Muscle layer of colon (tissue), 2 donors: Measurements from ENCODE around the gene TWIST2.

ENCODE experiments used
- H3K27ac ChIP-seq: one replicate; pipeline ENCODE4 v1.7.0; 2013; ENCODE audit warnings: low read depth, mild to moderate bottlenecking, low read length, moderate library complexity
- H3K27me3 ChIP-seq, 2 donors: one replicate each; pipeline ENCODE4 v1.7.0; 2013; ENCODE audit warnings: low read length in 2 of 2, mild to moderate bottlenecking in 2 of 2; ENCODE audit not compliant: insufficient read depth in 2 of 2, control insufficient read depth in 1 of 2
- H3K36me3 ChIP-seq: one replicate; pipeline ENCODE4 v1.7.0; 2013; ENCODE audit warnings: mild to moderate bottlenecking, low read length; ENCODE audit not compliant: insufficient read depth
- H3K4me1 ChIP-seq: one replicate; pipeline ENCODE4 v1.7.0; 2013; ENCODE audit warnings: mild to moderate bottlenecking, low read length; ENCODE audit not compliant: insufficient read depth
- H3K4me3 ChIP-seq, 2 donors: one replicate each; pipeline ENCODE4 v1.7.0; 2013; ENCODE audit warnings: low read length in 2 of 2, low read depth in 1 of 2, mild to moderate bottlenecking in 1 of 2, moderate library complexity in 1 of 2
- H3K9ac ChIP-seq: one replicate; pipeline ENCODE4 v1.7.0; 2013; ENCODE audit warnings: low read length
- H3K9me3 ChIP-seq: one replicate; pipeline ENCODE4 v1.7.0; 2013; ENCODE audit warnings: mild to moderate bottlenecking, low read length
- donor health status: abdominal sarcoma.
- donor health status: Adenocarcinoma of cecum.

TWIST2 gene

GRCh38 chr2:238817382-238817781 is 30.5 kb upstream of the TWIST2 start:
- no peaks in the 10 kb centered on the region for H3K4me1 ChIP-seq
- no peak overlapping the region for H3K27ac ChIP-seq
- no peaks in the 10 kb centered on the region for H3K27me3 ChIP-seq

GRCh38 chr2:238817891-238818290 is 30.0 kb upstream of the TWIST2 start:
- H3K27me3 ChIP-seq = no peaks in the 10 kb centered on the region
- no peaks in the 10 kb centered on the region for H3K9me3 ChIP-seq
- H3K4me1 ChIP-seq = no peaks in the 10 kb centered on the region
- no peak overlapping the region for H3K4me3 ChIP-seq
- no peak overlapping the region for H3K9ac ChIP-seq
- no peaks in the 10 kb centered on the region for H3K36me3 ChIP-seq
- no peak overlapping the region for H3K27ac ChIP-seq

More at GRCh38 chr2:238817382-238817781, 30.5 kb upstream of the TWIST2 start:
- no peak overlapping the region for H3K9ac ChIP-seq
- no peaks in the 10 kb centered on the region for H3K9me3 ChIP-seq
- H3K36me3 ChIP-seq = no peaks in the 10 kb centered on the region
- no peak overlapping the region for H3K4me3 ChIP-seq

DNA sequence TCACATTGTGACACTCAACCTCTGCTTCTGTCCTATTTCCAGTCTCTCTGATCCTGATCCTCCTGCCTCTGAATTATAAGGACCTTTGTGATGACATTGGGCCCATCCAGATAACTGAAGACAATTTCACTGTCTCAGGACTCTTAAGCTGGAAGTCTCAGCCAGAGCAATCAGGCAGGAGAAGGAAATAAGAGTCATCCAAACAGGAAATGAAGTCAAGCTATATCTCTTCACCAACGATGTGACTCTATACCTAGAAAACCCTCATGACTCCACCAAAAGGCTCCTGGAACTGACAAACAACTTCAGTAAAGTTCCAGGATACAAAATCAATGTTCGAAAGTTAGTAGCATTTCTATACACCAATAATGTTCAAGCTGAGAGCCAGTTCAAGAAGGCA is 29.3 kb upstream of the TWIST2 start:
- Histone ChIP-seq H3K9me3 (no peaks in the 10 kb centered on the region), H3K27me3 (no peaks in the 10 kb centered on the region), H3K27ac (no peak overlapping the region), H3K4me1 (no peaks in the 10 kb centered on the region), H3K4me3 (no peak overlapping the region), H3K9ac (no peak overlapping the region), H3K36me3 (no peaks in the 10 kb centered on the region)

- H3K4me1 ChIP-seq = no peaks in the 10 kb centered on the region
- no peak overlapping the region for H3K9ac ChIP-seq
- no peaks in the 10 kb centered on the region for H3K36me3 ChIP-seq
- H3K27me3 ChIP-seq = no peaks in the 10 kb centered on the region
- no peak overlapping the region for H3K4me3 ChIP-seq
- no peak overlapping the region for H3K27ac ChIP-seq
- no peaks in the 10 kb centered on the region for H3K9me3 ChIP-seq
Measured at GRCh38 chr2:238820197-238820596, 27.7 kb upstream of the TWIST2 start.

DNA sequence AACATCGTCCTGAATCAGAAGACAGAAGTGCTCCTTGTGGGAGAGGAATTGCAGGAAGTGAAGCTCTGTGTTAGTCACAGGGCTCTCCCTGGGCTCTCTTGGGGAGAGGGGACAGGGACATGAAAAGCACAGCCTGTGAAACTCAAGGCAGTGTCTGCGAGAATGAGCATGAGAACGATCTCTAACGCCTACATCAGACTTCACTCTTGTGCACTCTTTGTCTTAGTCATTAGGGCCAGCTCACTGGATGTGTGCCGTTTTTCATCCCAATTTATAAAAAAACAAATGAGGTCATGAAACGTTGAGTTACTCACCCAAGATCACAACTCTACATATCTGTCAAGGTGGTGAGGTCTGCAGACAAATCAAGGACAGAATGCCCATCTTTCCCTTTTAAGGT is 27.0 kb upstream of the TWIST2 start:
- no peaks in the 10 kb centered on the region for H3K4me1 ChIP-seq
- no peaks in the 10 kb centered on the region for H3K9me3 ChIP-seq
- H3K9ac ChIP-seq = no peak overlapping the region
- H3K4me3 ChIP-seq = no peak overlapping the region
- H3K27ac ChIP-seq = no peak overlapping the region
- H3K27me3 ChIP-seq = no peaks in the 10 kb centered on the region
- no peaks in the 10 kb centered on the region for H3K36me3 ChIP-seq

DNA sequence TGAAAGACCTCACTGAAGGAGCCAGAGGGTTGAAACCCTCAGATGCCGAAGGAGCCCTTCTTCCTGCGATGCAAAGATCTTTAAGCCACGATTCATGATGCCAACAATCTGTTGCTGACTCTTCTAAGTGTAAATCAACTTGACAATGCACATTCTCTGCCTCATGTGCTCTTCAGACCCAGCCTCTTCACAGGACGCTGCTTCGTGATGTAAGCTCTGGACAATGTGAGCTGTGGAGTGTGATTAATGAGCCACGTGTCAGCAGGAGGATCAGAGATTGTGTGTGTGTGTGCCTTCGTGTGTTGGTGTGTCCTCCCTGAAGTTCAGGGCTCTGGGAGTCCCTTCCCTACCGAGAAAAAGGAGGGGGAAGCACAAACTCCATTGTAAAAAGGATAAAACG is 26.5 kb upstream of the TWIST2 start:
- no peaks in the 10 kb centered on the region for H3K36me3 ChIP-seq
- no peak overlapping the region for H3K4me3 ChIP-seq
- H3K4me1 ChIP-seq = no peaks in the 10 kb centered on the region
- no peaks in the 10 kb centered on the region for H3K9me3 ChIP-seq
- no peaks in the 10 kb centered on the region for H3K27me3 ChIP-seq
- H3K27ac ChIP-seq = no peak overlapping the region
- H3K9ac ChIP-seq = no peak overlapping the region

GRCh38 chr2:238821944-238822670 is 25.8 kb upstream of the TWIST2 start:
- Histone ChIP-seq H3K9ac (no peak overlapping the region), H3K27me3 (no peaks in the 10 kb centered on the region)

GRCh38 chr2:238822955-238823354 is 24.9 kb upstream of the TWIST2 start:
- H3K9ac ChIP-seq = no peak overlapping the region
- no peaks in the 10 kb centered on the region for H3K27me3 ChIP-seq
- H3K36me3 ChIP-seq = no peaks in the 10 kb centered on the region
- no peaks in the 10 kb centered on the region for H3K9me3 ChIP-seq
- no peak overlapping the region for H3K27ac ChIP-seq
- no peaks in the 10 kb centered on the region for H3K4me1 ChIP-seq
- H3K4me3 ChIP-seq = no peak overlapping the region

More at GRCh38 chr2:238821944-238822670, 25.8 kb upstream of the TWIST2 start:
- Histone ChIP-seq H3K9me3 (no peaks in the 10 kb centered on the region), H3K4me3 (no peak overlapping the region), H3K36me3 (no peaks in the 10 kb centered on the region), H3K27ac (no peak overlapping the region), H3K4me1 (no peaks in the 10 kb centered on the region)

- Histone ChIP-seq H3K27ac (no peak overlapping the region), H3K4me3 (no peak overlapping the region), H3K27me3 (no peaks in the 10 kb centered on the region), H3K9me3 (no peaks in the 10 kb centered on the region), H3K36me3 (no peaks in the 10 kb centered on the region), H3K9ac (no peak overlapping the region), H3K4me1 (no peaks in the 10 kb centered on the region)
Measured at GRCh38 chr2:238831177-238831576, 16.7 kb upstream of the TWIST2 start.

- H3K9ac ChIP-seq = no peak overlapping the region
- no peaks in the 10 kb centered on the region for H3K4me1 ChIP-seq
- peaks cover 5% of the 10 kb centered on the region for H3K9me3 ChIP-seq
Measured at GRCh38 chr2:238834982-238835381, 12.9 kb upstream of the TWIST2 start.

DNA sequence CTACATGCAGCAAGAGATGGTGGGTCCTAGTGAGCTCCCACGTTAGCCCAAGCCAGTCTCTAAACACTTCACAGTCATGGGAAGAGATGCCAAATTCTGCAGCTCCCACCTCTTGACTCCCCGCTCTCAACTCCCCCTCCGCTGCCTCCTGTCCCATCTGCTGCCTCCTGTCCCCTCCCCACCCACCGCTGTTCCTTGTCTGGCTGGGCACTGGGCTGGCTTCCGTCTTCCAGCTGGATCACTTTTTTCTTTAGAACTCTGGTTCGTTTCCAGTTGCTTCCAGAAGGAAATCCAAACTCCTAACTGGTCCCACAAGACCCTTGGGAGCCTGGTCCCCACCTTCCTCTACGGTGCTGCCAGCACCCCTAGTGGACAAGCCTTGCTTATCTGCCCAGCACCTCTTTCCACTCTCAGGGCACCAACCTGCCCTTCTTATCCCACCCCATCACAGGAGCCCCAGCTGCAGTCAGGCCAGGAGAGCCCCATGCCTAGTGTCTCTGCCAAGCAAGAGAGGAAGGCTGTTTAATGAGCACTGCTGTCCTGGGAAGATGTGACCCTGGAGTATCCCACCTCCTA is 12.1 kb upstream of the TWIST2 start:
- H3K36me3 ChIP-seq = no peaks in the 10 kb centered on the region

More at GRCh38 chr2:238834982-238835381, 12.9 kb upstream of the TWIST2 start:
- Histone ChIP-seq H3K4me3 (no peak overlapping the region), H3K27me3 (no peaks in the 10 kb centered on the region), H3K27ac (no peak overlapping the region), H3K36me3 (no peaks in the 10 kb centered on the region)

DNA sequence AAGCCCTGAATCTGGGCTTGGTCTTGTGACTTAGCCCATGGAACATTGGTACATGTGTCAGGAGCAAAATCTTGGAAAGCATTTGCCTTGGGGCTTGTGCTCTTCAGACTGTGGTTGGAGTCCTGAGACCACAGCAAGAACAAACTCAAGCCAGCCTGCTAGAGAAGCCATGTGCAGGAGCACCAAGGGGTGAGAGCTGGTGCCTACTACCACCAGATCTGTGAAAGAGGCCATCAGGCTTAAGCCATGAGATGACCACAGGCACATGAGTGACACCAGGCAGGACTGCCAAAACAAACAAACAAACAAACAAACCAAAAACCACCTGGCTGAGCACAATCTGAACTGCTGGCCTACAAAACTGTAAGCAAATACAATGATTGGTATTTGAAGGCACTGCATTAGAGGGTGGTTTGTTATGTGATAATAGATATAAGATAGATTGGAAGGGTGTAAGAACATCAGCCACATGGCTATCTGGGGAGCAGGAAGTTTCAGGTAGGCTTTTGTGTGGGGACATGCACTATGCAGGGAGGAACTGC is 9.0 kb upstream of the TWIST2 start:
- Histone ChIP-seq H3K4me3 (no peak overlapping the region), H3K4me1 (no peaks in the 10 kb centered on the region), H3K9me3 (peaks cover 5% of the 10 kb centered on the region), H3K36me3 (no peaks in the 10 kb centered on the region), H3K9ac (no peak overlapping the region), H3K27me3 (no peaks in the 10 kb centered on the region), H3K27ac (no peak overlapping the region)

More for the DNA sequence above, 12.1 kb upstream of the TWIST2 start:
- no peak overlapping the region for H3K4me3 ChIP-seq
- H3K9me3 ChIP-seq = peaks cover 5% of the 10 kb centered on the region
- no peak overlapping the region for H3K27ac ChIP-seq
- H3K4me1 ChIP-seq = no peaks in the 10 kb centered on the region
- no peaks in the 10 kb centered on the region for H3K27me3 ChIP-seq
- H3K9ac ChIP-seq = no peak overlapping the region
